CD4-positive, alpha-beta T cell treated with Interferon alpha-2 for 1 hour (primary cell): Measurements from ENCODE around the gene DDAH2.

Experiments
- DNase-seq, 2 donors: peaks; one replicate each; pipeline ENCODE4 v3.0.0-alpha.2; 2020 to 2022

DDAH2 gene

GRCh38 chr6:31728767-31729514, at the start of gene DDAH2:
DDAH2 (minus strand) TSS chr6:31729299; CDS start chr6:31729161, 138 bp downstream.
- no peak for DNase-seq

GRCh38 chr6:31778193-31778592, 49.1 kb upstream of the DDAH2 start:
- DNase-seq = no peak

- no peak for DNase-seq
These were observed 48.6 kb upstream of the DDAH2 start for GRCh38 chr6:31777667-31778050.

DNA sequence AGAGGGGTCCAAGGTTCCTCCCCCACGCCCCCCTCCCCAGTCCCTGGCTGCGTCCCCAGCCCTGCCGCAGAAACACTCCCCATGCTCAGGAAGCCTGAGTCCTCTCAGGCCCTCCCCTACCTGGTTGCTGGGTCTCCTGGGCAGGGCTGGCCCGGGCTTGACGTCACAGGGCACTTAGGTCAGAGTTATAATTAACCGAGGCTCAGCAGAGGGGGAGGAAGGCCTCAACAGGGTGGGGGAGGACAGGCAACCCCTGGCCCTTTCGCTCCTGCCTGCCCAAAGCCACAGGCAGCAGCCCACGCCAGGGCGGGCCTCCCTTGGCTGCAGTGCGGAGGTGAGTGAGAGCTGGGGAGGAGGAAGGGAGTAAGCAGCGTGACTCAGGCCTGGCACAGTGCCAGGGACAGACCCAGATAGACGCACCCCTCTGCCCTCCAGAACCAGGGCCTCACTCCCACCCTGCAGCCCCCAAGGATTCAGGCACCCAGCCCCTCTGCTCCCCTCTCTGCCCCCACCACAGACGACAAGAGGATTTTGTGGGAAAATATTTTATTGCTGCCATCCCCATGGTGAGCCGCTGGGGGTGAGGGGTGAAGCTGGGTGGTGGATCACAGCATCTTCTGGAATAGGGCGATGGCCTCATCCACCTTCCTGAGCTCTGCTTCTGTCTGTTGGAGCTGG, 48.0 kb upstream of the DDAH2 start, which contains the start of gene VWA7:
VWA7 (minus strand) TSS at position 340 of the 678 bp plus-strand sequence. CDS start 549 bp downstream, outside the sequence.
- DNase-seq = peak; percentile 76 to 81

- no peak for DNase-seq
These were observed 47.4 kb upstream of the DDAH2 start for GRCh38 chr6:31776485-31776988.

DNA sequence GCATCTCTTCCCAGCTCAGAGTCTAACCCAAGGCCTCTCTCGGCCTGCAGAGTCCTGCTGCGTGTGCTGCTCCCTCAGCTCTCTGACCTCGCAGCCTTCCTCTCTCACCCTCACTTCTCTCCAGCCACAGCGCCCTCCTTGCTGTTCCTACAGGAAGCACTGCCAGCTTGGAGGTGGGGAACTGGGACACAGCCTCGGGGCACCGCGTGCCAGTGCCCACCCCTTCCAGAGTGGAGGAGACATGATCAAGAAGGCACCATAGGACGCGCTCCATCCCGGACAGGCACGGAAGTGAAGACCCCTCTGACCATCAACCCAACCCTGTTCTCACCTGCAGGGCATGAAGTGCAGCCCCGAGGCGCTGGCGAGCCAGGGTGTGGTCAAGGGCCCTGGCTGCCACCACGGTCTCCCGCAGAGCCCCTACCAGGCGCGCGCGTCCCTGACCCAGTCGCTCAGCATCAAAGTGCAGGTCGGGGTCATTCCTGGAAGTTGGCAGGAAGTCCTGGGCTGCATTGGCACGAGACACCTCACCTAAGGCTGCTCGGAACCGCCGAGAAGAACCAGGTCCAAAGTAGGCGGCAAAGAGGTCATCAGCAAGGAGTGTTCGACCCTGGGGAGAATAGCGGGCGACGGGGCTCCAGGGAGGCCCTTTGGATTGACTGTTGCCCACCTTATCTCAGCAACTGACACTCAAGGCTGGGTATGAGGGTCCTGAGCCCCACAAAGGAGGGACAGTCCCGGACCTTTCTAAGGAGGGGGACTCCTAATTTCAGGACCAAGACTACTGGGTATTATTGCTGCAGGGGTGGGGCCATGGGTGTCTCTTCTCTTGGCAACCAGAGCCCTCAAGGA, 46.8 kb upstream of the DDAH2 start:
- no peak for DNase-seq

DNA sequence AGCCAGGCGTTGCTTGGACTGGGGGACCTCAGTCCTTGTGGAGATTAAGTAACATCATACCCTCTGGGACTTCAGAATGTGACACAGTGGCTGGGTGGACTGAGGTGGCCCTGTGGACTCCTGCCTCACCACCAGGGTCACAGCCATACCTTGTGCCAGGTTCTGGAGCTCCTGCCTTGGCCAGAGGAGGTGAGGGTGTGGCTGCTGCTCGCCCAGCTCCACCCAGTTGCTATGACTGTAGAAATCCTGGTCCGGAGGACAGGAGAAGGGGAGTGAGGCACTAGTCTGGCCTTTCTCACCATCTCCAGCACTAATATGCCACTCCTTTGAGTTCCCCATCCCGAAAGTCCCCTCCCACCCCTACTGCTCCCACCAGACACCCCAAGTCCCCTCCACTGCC, 46.1 kb upstream of the DDAH2 start:
- no peak for DNase-seq

DNA sequence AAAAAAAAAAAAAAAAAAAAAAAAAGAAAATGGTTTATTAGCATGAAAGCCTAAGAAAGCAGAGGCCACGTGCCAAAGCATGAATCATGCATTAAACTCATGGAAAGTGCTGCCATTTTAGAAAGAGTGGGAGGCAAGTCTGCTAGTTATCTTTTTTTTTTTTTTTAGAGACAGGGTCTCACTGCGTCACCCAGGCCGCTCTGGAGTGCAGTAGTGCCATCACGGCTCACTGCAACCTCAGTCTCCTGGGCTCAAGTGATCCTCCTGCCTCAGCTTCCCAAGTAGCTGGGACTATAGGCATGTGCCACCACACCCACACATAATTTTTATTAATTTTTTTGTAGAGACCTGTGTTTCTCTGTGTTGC, 42.9 kb upstream of the DDAH2 start:
- DNase-seq = no peak

DNA sequence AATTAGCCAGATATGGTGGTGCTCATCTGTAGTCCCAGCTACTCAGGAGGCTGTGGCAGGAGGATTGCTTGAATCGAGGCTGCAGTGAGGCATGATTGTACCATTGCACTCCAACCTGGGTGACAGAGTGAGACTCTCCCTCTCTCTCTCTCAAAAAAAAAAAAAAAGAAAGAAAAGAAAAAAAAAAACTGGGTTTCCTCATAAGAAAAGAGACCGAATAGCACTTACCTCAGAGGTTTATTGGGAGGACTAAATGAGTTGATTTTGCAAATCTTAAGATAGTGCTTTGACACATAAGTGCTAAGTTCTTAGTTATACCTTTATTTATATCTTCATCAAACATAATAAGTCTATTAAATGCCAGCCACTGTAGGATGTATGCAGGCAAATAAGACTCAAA, 41.8 kb upstream of the DDAH2 start:
- no peak for DNase-seq

DNA sequence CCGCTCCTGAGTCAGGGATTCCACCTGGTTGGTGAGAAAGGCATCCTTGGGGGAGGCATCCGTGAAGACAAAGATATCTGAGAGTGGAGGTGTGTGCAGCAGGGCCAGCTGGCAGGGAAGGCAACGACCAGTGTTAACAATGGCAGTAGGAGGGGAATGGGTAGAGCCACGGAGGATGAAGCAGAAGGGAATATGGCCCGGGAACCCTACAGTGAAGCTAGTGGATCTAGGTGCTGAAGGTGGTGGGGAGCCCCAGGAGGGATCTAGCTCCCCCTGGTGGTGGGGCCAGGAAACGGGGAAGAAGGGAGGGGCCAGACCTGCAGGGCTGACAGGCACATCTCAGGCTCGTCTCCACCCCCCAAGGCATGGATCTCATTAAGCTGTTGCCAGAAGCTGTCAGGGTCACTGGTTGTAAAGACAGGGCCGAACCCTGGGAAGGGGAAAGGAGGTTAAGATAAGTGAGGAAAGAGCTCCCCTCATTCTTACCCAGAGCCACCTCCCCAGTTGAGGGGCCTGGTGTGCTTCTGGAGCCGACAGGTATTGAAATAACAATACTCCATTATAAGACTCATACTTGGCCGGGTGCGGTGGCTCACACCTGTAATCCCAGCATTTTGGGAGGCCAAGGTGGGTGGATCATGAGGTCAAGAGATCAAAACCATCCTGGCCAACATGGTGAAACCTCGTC, 40.7 kb upstream of the DDAH2 start:
- peak; percentile 84 to 87 for DNase-seq

DNA sequence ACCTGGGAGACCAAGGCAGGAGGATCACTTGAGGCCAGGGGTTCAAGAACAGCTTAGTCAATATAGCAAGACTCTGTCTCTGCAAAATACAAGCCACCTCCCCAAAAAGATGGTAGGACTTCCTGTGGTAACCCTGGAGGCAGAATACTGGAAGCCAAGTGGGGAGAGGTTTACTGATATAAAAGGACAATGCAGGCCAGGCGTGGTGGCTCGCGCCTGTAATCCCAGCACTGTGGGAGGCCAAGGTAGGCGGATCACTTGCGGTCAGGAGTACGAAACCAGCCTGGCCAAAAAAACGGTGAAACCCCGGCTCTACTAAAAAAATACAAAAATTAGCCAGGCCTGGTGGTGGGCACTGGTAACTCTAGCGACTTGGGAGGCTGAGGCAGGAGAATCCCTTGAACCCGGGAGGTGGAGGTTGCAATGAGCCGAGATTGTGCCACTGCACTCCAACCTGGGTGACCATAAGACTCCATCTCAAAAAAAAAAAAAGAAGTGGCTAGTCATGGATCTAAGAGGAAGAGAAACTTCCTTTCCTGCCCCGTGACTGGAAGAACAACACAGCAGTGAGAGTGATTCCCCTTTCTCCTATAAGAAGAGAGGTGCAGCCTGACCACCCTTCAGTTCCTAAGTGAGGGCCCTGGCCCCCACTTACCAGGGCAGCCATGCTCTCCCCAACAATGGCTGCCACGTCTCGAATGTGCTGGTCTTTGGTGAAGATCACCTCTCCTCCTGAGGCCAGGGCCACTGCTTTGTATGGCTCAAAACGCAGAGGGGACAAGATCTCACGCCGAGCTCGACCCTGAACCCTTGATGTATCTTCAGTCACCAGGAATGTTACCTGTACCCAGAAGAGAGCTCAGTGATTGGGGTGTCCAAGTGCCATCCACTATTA, 39.5 kb upstream of the DDAH2 start:
- DNase-seq = no peak

DNA sequence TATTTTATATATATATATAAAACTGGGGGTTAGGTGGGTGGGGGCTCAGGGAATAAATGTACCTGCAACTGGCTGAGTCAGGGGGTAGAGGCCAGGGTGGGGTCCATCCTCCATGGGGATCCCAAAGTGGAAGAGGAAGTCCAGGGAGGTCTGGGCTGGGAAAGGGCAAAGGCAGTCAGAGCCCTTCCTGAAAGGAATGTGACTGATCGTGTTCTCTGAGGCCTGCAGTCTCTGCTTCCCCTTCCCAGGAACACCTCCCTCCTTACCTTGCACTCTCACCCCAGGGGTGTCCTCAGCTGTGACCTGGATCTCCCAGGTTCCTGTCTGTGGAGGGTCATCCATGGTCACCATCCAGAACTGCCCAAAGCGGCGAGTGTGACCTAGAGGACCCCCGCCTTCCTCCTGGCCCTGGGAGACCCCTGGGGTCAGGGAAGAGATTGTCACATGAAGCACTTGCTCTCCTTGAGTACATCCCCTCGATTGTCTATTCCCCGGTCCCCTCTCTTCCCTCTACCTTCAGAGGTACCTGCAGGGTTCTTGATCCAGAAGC, 38.1 kb upstream of the DDAH2 start:
- no peak for DNase-seq

GRCh38 chr6:31765910-31766794, 37.1 kb upstream of the DDAH2 start:
- no peak for DNase-seq

DNA sequence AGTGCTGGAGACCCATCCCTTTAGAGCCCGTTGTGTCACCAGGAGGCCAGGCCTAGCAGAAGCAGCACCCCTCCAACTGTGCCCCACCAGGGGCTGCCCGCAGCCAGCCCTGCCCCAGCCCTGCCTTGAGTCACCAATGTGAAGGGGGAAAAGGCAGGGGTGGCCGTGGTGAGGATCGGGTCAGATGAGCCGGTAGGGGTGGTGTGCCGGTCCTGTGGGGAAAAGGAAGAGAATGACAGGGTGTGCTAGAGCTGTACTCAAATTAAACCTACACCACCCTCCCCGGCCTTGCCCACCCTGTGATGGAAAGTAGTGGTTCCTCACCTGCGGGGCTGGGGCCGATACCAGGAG, 36.4 kb upstream of the DDAH2 start:
- DNase-seq = no peak

DNA sequence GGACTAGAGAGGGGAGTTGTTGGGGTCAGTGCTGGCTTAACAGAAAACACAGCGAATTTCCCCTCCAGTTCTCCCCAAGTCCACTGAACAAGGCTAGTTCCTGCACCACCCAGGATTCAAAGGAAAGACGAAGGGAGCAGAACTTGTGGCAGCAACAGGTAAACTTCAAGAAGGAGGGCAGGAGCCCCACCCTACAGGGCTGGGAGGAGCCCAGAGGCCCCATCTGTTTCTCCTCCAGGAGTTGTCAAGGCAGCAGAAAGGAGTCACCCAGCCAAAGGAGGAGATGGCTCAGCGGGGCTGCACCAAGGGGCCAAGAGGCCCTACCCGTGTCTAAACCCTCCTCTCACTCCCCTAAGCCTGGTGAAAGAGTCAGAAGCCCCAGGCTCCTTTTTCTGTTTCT, 35.1 kb upstream of the DDAH2 start:
- DNase-seq = no peak

- DNase-seq = no peak
These were observed 34.5 kb upstream of the DDAH2 start for GRCh38 chr6:31763619-31763940.

GRCh38 chr6:31762878-31763618, 33.9 kb upstream of the DDAH2 start:
- DNase-seq = no peak

DNA sequence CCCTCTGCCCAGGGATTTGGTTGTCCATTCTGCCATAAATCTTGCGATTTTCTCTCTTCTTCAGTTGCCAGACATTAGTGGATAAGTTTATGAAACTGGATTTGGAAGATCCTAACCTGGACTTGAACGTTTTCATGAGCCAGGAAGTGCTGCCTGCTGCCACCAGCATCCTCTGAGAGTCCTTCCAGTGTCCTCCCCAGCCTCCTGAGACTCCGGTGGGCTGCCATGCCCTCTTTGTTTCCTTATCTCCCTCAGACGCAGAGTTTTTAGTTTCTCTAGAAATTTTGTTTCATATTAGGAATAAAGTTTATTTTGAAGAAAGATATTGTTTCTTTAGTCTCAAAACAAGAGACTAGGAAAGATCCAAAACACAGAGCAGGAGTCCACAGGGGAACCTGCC, 33.3 kb upstream of the DDAH2 start, which contains the start of gene SAPCD1:
SAPCD1 (plus strand) TSS at position 301 of the 400 bp plus-strand sequence. CDS start 399 bp downstream, outside the sequence.
- no peak for DNase-seq

DNA sequence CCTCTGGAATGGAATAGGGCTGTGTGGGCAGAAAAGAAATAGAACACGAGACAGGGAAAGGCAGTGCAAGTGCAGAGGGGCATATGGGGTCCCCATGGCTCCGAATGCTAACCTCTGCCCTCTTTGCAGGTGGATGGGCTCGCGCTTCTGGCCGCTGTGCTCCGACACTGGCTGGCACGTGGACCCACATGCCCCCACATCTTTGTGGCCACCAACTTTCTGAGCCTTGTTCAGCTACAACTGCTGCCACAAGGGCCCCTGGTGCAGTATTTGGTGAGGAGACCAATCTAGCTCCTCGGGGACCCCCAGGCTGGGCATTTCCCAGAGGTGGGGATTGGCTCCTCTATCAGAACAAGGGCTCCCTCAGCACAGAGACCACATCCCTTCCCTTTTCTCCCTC, 32.2 kb upstream of the DDAH2 start:
- no peak for DNase-seq

DNA sequence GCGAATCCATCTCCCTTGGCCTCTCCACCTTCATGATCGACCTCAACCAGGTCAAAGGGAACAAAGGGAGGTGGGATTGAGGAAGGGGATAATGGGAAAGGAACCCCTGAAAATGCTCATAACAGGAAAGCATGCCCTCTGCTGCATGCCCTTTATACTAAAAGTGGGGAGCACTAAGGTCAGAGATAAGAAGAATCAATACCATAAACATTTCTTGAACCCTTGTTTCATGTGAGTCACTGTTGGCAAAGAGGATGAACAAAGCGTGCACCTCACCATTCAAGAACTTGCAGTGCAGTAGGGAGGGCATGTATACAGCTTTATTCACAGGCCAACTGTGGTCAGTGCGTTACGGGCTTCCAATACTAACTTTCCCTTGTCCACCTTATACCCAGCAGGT, 31.7 kb upstream of the DDAH2 start:
- no peak for DNase-seq
